NB4 (cell line): ENCODE measurements around the gene CDC23.
"Not testable (repeated sequence)": the region's sequence is repeated elsewhere in the genome, so short reads cannot be mapped to it uniquely, and the experiment has no call there.

ENCODE experiments used
- DNase-seq: peaks from one replicate; pipeline ENCODE4 v3.0.0; 2010; ENCODE audit warnings: low read depth
- H3K4me3 ChIP-seq: one replicate; pipeline ENCODE4 v1.5.1; 2011; ENCODE audit warnings: mild to moderate bottlenecking, low read depth, low read length, moderate library complexity
- CTCF ChIP-seq: IDR thresholded peaks from one replicate; pipeline ENCODE4 v1.5.1; 2012; ENCODE audit warnings: low read depth, low read length
- MAX ChIP-seq: IDR thresholded peaks from 2 replicates; pipeline ENCODE4 v1.6.1; 2011; ENCODE audit warnings: low read depth, low read length
- MYC ChIP-seq: IDR thresholded peaks from 2 replicates; pipeline ENCODE4 v1.6.1; 2011; ENCODE audit warnings: low read depth, low read length
- POLR2A ChIP-seq: IDR thresholded peaks from 2 replicates; pipeline ENCODE4 v1.6.1; 2011; ENCODE audit warnings: mild to moderate bottlenecking; ENCODE audit not compliant: insufficient read length; ENCODE audit errors: extremely low read depth

Gene CDC23

GRCh38 chr5:138149530-138149929 is 63.6 kb downstream of the CDC23 start:
- TF ChIP-seq MYC (no peak), MAX (no peak), POLR2A (no peak), CTCF (no peak)
- H3K4me3 ChIP-seq: no peak overlapping the region
- DNase-seq: no peak

GRCh38 chr5:138148811-138149210 is 64.3 kb downstream of the CDC23 start:
- no peak overlapping the region for H3K4me3 ChIP-seq
- DNase-seq: peak; percentile 43
- no peak for TF ChIP-seq CTCF
- no peak for TF ChIP-seq POLR2A
- TF ChIP-seq MAX: no peak
- no peak for TF ChIP-seq MYC

- not testable (repeated sequence) for H3K4me3 ChIP-seq, DNase-seq
Measured at GRCh38 chr5:138143578-138143977, 69.5 kb downstream of the CDC23 start.

GRCh38 chr5:138141734-138142133 is 71.4 kb downstream of the CDC23 start:
- no peak for DNase-seq
- no peak overlapping the region for H3K4me3 ChIP-seq
- TF ChIP-seq CTCF (no peak), MAX (no peak), MYC (no peak), POLR2A (no peak)

- no peak for DNase-seq
- no peak for TF ChIP-seq CTCF
- no peak for TF ChIP-seq POLR2A
- TF ChIP-seq MYC: no peak
- TF ChIP-seq MAX: no peak
- no peak overlapping the region for H3K4me3 ChIP-seq
Measured at GRCh38 chr5:138140268-138140667, 72.9 kb downstream of the CDC23 start.

- H3K4me3 ChIP-seq: no peak overlapping the region
- TF ChIP-seq CTCF (no peak), MAX (no peak), MYC (no peak), POLR2A (no peak)
- DNase-seq: peak; percentile 63
Measured at GRCh38 chr5:138139781-138140090, 73.4 kb downstream of the CDC23 start.
